ENCODE measurements around the gene MMP24. TPM values are rescaled to one million over a fixed set of nuclear protein-coding genes. Genes with fewer than 3 reads are reported as not detected.

MMP24 gene
- total and polyA plus RNA-seq, 4 donors: 15.3 to 51.0 (median 35.4) TPM

DNA sequence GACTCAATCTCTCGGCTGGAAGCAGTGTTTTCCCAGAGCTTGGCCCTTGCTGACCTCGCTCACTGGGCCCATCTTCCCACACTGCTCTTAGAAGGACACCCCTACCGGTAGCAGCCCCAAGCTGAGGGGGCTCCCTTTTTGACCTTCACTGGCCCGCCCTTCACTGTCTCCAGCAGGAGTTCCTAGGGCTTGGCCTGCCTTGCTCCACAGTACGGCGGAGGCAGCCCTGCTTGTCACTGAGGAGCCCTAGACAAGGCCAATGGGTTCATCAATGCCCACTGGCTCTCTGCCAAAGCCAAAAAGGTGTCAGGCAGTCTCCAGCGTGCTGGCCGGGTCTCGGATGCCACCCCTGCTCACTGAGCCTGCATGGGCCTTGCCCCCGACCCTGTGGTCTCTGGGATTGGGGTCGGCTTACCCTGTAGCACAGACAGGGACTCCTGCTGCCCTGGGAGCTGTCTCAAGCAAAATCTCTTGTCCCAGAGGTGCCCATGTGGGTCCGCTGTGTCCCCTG lies 49.3 kb downstream of the MMP24 start:
- Histone ChIP-seq H3K27me3 (ENCODE audit: control insufficient read depth, insufficient read depth, low read length) (no peaks in the 10 kb centered on the region), H3K9me3 (ENCODE audit: control insufficient read depth, insufficient read depth, low read length) (no peaks in the 10 kb centered on the region), H3K4me1 (ENCODE audit: control insufficient read depth, insufficient read depth, low read length) (peaks cover 39% of the 10 kb centered on the region), H3K27ac (ENCODE audit: low read depth, low read length) (no peak overlapping the region), H3K36me3 (ENCODE audit: control insufficient read depth, insufficient read depth, low read length) (peaks cover 78% of the 10 kb centered on the region), H3K4me3 (ENCODE audit: low read depth, low read length) (no peak overlapping the region)
- DNase-seq (ENCODE audit: low read depth in 4 of 6, low spot score in 6 of 6): no peak
- WGBS (ENCODE audit: insufficient coverage): 85% methylated on average over 12 of the region's 12 CpGs

DNA sequence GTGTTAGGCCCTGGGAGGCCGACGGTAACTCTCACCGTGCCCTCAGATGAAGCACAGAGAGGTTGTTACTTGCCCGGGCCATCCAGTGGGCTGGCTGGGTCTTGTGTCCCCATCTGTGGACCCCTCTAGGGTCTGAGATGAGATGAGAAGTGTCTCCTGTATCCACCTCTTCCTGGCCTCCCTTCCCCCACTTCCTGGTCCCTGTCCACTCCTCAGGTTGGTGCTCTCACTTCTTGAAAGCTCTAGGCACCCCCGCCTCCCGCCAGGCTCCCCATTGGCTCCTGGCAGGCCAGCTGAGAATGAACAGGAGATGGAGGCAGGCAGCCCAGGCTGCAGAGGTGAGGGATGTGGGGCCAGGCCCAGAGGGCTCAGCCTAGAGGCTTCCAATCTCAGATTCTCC lies 49.9 kb downstream of the MMP24 start:
- no peak overlapping the region for H3K27ac ChIP-seq (ENCODE audit: low read depth, low read length)
- no peak for DNase-seq (ENCODE audit: low read depth in 4 of 6, low spot score in 6 of 6)
- no peaks in the 10 kb centered on the region for H3K27me3 ChIP-seq (ENCODE audit: control insufficient read depth, insufficient read depth, low read length)
- H3K9me3 ChIP-seq (ENCODE audit: control insufficient read depth, insufficient read depth, low read length): no peaks in the 10 kb centered on the region
- 89% methylated on average over 4 of the region's 6 CpGs for WGBS (ENCODE audit: insufficient coverage)
- peaks cover 39% of the 10 kb centered on the region for H3K4me1 ChIP-seq (ENCODE audit: control insufficient read depth, insufficient read depth, low read length)
- H3K36me3 ChIP-seq (ENCODE audit: control insufficient read depth, insufficient read depth, low read length): peaks cover 77% of the 10 kb centered on the region
- H3K4me3 ChIP-seq (ENCODE audit: low read depth, low read length): no peak overlapping the region

DNA sequence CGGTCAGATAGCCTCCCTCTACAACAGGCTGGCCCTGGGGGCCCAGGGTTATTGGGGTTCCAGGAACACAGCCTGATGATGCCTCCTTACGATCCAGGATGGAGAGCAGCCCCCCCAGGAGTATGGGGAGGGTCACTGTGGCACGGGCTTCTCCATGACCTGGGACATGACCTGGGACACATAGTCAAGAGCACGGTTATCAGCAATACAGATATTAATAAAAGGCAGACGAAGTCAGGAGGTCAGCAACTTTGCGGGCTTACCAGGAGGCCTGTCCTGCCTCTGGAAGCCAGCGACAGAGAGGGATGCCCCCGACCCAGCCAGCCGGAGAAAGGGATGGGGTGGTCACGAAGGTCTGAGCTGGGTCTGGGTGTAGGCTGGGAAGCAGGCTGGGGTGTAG lies 50.6 kb downstream of the MMP24 start:
- DNase-seq (ENCODE audit: low read depth in 4 of 6, low spot score in 6 of 6): no peak
- Histone ChIP-seq H3K4me1 (ENCODE audit: control insufficient read depth, insufficient read depth, low read length) (peaks cover 39% of the 10 kb centered on the region), H3K9me3 (ENCODE audit: control insufficient read depth, insufficient read depth, low read length) (no peaks in the 10 kb centered on the region), H3K27ac (ENCODE audit: low read depth, low read length) (peak overlapping the region; percentile 88), H3K27me3 (ENCODE audit: control insufficient read depth, insufficient read depth, low read length) (no peaks in the 10 kb centered on the region), H3K4me3 (ENCODE audit: low read depth, low read length) (peak overlapping the region; percentile 61), H3K36me3 (ENCODE audit: control insufficient read depth, insufficient read depth, low read length) (peaks cover 76% of the 10 kb centered on the region)
- 22% methylated on average over 10 of the region's 10 CpGs for WGBS (ENCODE audit: insufficient coverage)

DNA sequence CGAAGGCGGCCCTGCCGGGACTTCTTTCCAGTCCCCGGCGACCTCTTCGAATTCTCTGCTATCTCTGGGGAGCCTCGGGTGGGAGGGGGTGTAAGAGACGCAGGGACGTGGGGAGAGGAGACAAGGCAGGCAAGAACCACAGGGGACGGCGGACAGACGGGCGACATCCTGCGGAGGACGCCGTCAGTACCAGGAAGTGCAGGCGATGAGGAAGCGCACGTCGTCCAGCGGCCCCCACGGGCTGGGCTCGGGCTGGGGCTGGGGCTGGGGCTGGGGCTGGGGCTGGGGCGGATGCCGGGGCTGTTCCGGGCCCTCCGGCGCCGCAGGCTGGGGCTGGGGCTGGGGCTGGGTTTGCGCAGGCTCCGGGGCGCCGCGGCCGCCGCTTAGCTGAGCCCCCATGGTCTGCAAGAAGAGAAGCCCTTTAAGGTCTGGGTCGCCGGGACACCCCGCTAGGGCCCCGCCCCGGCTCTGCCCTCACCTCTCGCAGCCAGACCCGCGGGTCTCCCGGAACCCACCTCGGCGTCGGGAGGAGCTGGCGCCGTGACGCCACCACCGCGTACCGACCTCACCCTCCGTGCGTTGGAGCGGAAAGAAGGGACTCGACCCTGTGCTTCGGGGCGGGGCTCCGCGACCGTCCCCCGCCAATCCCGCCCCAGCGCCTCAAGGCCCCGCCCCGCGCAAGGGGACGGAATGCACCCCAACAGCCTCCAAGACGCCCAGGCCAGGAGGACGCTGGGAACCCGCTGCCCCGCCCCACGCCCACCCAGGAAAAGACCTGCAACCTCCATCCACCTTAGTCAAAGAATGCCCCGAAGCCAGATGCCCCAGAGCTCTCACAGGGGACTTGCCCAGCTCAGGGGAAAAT lies 51.3 kb downstream of the MMP24 start, which contains the start of gene MMP24OS:
MMP24OS (minus strand) TSS at position 592 of the 865 bp plus-strand sequence; CDS start at position 399, 193 bp downstream.
- H3K4me1 ChIP-seq (ENCODE audit: control insufficient read depth, insufficient read depth, low read length): peaks cover 39% of the 10 kb centered on the region

DNA sequence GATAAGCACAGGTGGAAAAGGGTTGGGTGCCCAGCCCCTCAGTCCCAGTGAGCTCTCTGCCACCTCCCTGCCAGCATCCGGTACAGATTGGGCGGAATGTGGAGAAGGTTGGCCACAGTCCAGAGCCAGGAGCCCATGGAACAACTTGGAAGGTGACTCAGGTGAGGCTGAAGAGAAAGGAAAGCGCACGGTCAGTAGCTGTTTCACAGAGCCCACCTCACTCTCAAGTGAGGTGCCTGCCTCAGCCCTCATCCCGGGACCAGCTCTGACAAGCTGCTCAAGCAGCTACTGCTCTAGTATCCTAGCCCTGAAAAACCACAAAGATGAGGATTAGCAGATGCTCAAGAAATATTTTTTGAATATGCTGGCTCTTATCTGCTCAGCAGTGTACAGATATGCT lies 52.5 kb downstream of the MMP24 start:
- H3K27me3 ChIP-seq (ENCODE audit: control insufficient read depth, insufficient read depth, low read length): no peaks in the 10 kb centered on the region
- H3K4me1 ChIP-seq (ENCODE audit: control insufficient read depth, insufficient read depth, low read length): peaks cover 43% of the 10 kb centered on the region
- no peaks in the 10 kb centered on the region for H3K9me3 ChIP-seq (ENCODE audit: control insufficient read depth, insufficient read depth, low read length)
- H3K4me3 ChIP-seq (ENCODE audit: low read depth, low read length): no peak overlapping the region
- H3K36me3 ChIP-seq (ENCODE audit: control insufficient read depth, insufficient read depth, low read length): peaks cover 76% of the 10 kb centered on the region
- no peak for DNase-seq (ENCODE audit: low read depth in 4 of 6, low spot score in 6 of 6)
- WGBS (ENCODE audit: insufficient coverage): 95% methylated on average over 3 of the region's 5 CpGs
- H3K27ac ChIP-seq (ENCODE audit: low read depth, low read length): no peak overlapping the region

More for the DNA sequence above, 51.3 kb downstream of the MMP24 start, which contains the start of gene MMP24OS:
- WGBS (ENCODE audit: insufficient coverage): under 1% methylated on average over 57 of the region's 76 CpGs
- H3K27me3 ChIP-seq (ENCODE audit: control insufficient read depth, insufficient read depth, low read length): no peaks in the 10 kb centered on the region
- H3K27ac ChIP-seq (ENCODE audit: low read depth, low read length): peak within 1 kb of the TSS; percentile 88
- DNase-seq (ENCODE audit: low read depth in 4 of 6, low spot score in 6 of 6): peak in 5 of 6 donors; percentile 74 to 97 (median 85)
- peaks cover 77% of the 10 kb centered on the region for H3K36me3 ChIP-seq (ENCODE audit: control insufficient read depth, insufficient read depth, low read length)
- no peaks in the 10 kb centered on the region for H3K9me3 ChIP-seq (ENCODE audit: control insufficient read depth, insufficient read depth, low read length)
- peak within 1 kb of the TSS; percentile 61 for H3K4me3 ChIP-seq (ENCODE audit: low read depth, low read length)

DNA sequence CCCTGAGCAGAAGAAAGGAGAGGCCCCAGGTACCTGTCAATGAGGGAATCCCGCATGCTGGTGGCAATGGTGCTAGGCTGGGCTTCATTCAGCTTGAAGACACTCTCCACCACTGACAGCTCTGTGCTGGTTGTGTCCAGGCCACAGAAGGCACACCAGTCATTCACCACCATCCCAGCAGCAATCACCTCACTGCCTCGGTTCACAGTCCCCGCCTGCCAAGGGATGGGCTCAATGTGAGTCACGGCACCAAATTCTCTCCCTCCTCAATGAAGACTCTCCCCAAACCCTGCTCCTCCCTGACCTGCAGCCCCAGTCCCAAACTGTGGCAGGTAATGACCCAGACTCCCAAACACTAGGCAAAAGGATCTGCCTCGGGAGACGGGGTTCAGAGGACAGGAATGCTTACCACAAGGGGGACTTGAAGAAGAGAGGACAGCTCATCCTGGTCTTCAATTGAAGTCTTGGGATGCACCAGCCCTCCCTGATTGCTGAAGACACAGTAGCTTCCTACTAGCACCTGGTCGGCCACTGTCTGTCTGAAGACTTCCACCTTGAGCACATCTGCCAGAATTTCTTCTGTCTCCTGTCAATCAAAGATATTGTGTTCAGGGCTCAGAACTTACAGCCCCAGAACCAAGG lies 53.2 kb downstream of the MMP24 start:
- H3K27ac ChIP-seq (ENCODE audit: low read depth, low read length): no peak overlapping the region
- no peaks in the 10 kb centered on the region for H3K9me3 ChIP-seq (ENCODE audit: control insufficient read depth, insufficient read depth, low read length)
- H3K4me1 ChIP-seq (ENCODE audit: control insufficient read depth, insufficient read depth, low read length): peaks cover 42% of the 10 kb centered on the region

DNA sequence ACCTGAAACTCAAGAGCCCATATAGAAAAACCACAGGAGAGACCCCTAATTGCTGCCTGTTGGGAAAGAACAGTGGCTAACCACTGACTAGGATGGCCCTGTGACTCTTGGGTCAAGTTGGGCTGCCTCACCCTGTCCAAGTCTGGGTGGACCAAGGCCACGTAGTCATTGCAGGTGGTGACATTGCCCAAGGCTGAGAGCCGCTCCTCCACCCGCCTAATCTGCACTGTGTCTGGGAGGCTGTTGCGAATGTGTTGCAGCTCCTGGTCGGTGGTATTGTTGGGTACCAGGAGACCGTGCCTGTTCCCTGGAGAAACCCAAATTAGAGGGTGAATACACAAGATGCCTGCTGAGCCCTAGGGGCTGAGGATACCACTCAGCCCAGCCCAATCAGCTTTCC lies 54.0 kb downstream of the MMP24 start:
- H3K9me3 ChIP-seq (ENCODE audit: control insufficient read depth, insufficient read depth, low read length): no peaks in the 10 kb centered on the region
- H3K4me1 ChIP-seq (ENCODE audit: control insufficient read depth, insufficient read depth, low read length): peaks cover 43% of the 10 kb centered on the region
- H3K27me3 ChIP-seq (ENCODE audit: control insufficient read depth, insufficient read depth, low read length): no peaks in the 10 kb centered on the region
- H3K36me3 ChIP-seq (ENCODE audit: control insufficient read depth, insufficient read depth, low read length): peaks cover 61% of the 10 kb centered on the region
- H3K27ac ChIP-seq (ENCODE audit: low read depth, low read length): no peak overlapping the region
- 98% methylated on average over 6 of the region's 6 CpGs for WGBS (ENCODE audit: insufficient coverage)
- no peak for DNase-seq (ENCODE audit: low read depth in 4 of 6, low spot score in 6 of 6)
- no peak overlapping the region for H3K4me3 ChIP-seq (ENCODE audit: low read depth, low read length)

More for the DNA sequence above, 53.2 kb downstream of the MMP24 start:
- Histone ChIP-seq H3K27me3 (ENCODE audit: control insufficient read depth, insufficient read depth, low read length) (no peaks in the 10 kb centered on the region), H3K4me3 (ENCODE audit: low read depth, low read length) (no peak overlapping the region), H3K36me3 (ENCODE audit: control insufficient read depth, insufficient read depth, low read length) (peaks cover 70% of the 10 kb centered on the region)
- WGBS (ENCODE audit: insufficient coverage): 89% methylated on average over 7 of the region's 7 CpGs
- DNase-seq (ENCODE audit: low read depth in 4 of 6, low spot score in 6 of 6): no peak

DNA sequence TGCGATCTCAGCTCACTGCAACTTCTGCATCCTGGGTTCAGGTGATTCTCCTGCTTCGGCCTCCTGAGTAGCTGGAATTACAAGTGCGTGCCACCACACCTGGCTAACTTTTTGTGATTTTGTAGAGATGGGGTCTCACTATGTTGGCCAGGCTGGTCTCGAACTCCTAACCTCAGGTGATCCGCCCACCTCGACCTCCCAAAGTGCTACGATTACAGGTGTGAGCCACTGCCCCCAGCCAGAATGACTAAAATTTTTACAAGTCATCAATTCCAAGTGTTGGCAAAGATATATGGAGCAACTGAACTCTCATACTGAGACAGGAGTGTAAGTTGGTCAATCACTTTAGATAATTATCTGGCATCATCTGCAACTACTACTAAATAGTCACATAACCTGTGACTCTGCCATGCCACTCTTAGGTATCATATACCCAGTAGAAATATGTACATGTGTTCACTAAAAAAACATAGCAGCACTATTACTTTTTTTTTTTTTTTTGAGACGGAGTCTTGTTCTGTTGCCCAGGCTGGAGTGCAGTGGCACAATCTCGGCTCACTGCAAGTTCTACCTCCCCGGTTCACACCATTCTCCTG lies 55.1 kb downstream of the MMP24 start:
- no peak overlapping the region for H3K4me3 ChIP-seq (ENCODE audit: low read depth, low read length)
- peaks cover 34% of the 10 kb centered on the region for H3K4me1 ChIP-seq (ENCODE audit: control insufficient read depth, insufficient read depth, low read length)
- H3K36me3 ChIP-seq (ENCODE audit: control insufficient read depth, insufficient read depth, low read length): peaks cover 50% of the 10 kb centered on the region
- no peak overlapping the region for H3K27ac ChIP-seq (ENCODE audit: low read depth, low read length)
- 93% methylated on average over 7 of the region's 10 CpGs for WGBS (ENCODE audit: insufficient coverage)
- no peaks in the 10 kb centered on the region for H3K27me3 ChIP-seq (ENCODE audit: control insufficient read depth, insufficient read depth, low read length)
- H3K9me3 ChIP-seq (ENCODE audit: control insufficient read depth, insufficient read depth, low read length): no peaks in the 10 kb centered on the region
- no peak for DNase-seq (ENCODE audit: low read depth in 4 of 6, low spot score in 6 of 6)

DNA sequence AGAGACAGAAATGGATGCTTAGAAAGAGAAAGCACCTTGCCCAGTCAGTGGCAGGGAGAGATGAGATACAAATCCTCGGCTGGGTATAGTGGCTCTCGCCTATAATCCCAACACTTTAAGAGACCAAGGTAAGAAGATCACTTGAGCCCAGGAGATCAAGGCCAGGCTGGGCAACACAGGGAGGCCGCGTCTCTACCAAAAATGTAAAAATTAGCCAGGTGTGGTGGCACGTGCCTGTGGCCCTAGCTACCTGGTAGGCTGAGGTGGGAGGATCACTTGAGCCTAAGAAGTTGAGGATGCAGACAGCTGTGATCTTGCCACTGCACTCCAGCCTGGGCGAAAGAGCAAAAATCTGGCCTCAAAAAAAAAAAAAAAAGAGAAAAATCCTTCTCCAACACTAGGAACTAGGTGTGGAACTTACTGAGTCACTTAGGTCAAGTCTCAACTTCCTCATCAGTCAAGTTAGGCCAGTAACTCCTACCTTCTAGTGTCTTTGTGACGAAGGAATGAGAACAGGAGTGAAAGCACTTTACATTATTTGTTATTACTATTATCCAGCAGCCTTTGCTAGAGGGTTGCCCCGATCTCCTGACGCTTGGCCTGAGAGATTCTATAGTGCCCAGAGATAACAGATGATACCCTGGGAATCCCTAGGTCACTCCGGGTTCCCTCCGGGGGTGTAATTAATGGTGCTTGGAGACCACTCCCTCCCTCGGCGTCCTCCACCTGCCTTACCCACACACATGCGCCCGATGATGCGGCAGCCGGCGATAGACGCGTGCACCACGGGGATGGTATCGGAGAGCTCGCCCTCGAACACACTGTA lies 57.2 kb downstream of the MMP24 start:
- Histone ChIP-seq H3K27me3 (ENCODE audit: control insufficient read depth, insufficient read depth, low read length) (no peaks in the 10 kb centered on the region), H3K36me3 (ENCODE audit: control insufficient read depth, insufficient read depth, low read length) (peaks cover 42% of the 10 kb centered on the region), H3K27ac (ENCODE audit: low read depth, low read length) (no peak overlapping the region), H3K9me3 (ENCODE audit: control insufficient read depth, insufficient read depth, low read length) (no peaks in the 10 kb centered on the region), H3K4me3 (ENCODE audit: low read depth, low read length) (peak overlapping the region; percentile 81), H3K4me1 (ENCODE audit: control insufficient read depth, insufficient read depth, low read length) (peaks cover 20% of the 10 kb centered on the region)
- no peak for DNase-seq (ENCODE audit: low read depth in 4 of 6, low spot score in 6 of 6)
- 21% methylated on average over 16 of the region's 24 CpGs for WGBS (ENCODE audit: insufficient coverage)
